Loucy (cell line): ENCODE results near the gene ADARB2.

Experiments used
- EZH2phosphoT487 ChIP-seq: fragments of 200-600 bp; IDR thresholded peaks from 2 replicates; pipeline ENCODE4 v1.6.1; 2018; ENCODE audit warnings: antibody characterized with exemption, mild to moderate bottlenecking, moderate library complexity, borderline replicate concordance
- TF ChIP-seq, protein P1 (sequence below): fragments of 200-600 bp; sonication (generic); conservative IDR thresholded peaks from 2 replicates; pipeline ENCODE4 v1.5.1; 2014; ENCODE audit warnings: mild to moderate bottlenecking, antibody characterized with exemption, low read length

DNA sequence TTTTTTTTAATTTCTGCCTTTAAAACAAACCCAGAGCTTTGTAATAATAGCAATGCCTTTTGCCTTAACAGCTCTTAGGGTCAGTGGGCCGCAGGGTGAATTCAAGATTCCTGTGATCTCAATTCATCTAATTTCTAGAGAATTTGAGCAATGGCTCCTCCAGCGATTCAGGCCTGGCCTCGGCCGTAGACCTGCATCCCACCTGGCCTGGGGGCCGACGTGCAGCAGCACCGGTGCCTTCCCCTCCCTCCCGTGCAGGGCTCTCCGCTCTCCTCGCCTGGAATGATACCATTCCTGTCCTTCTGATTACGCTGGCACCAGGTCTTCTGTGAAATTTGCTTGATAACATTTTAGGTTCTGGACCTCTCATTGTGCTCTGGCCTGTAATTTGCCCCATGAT lies 172.5 kb downstream of the ADARB2 start:
- TF ChIP-seq, protein P1, sequence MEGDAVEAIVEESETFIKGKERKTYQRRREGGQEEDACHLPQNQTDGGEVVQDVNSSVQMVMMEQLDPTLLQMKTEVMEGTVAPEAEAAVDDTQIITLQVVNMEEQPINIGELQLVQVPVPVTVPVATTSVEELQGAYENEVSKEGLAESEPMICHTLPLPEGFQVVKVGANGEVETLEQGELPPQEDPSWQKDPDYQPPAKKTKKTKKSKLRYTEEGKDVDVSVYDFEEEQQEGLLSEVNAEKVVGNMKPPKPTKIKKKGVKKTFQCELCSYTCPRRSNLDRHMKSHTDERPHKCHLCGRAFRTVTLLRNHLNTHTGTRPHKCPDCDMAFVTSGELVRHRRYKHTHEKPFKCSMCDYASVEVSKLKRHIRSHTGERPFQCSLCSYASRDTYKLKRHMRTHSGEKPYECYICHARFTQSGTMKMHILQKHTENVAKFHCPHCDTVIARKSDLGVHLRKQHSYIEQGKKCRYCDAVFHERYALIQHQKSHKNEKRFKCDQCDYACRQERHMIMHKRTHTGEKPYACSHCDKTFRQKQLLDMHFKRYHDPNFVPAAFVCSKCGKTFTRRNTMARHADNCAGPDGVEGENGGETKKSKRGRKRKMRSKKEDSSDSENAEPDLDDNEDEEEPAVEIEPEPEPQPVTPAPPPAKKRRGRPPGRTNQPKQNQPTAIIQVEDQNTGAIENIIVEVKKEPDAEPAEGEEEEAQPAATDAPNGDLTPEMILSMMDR = no peak
- no peak for TF ChIP-seq EZH2phosphoT487
